ENCODE measurements around the gene RNF112.

Gene RNF112

DNA sequence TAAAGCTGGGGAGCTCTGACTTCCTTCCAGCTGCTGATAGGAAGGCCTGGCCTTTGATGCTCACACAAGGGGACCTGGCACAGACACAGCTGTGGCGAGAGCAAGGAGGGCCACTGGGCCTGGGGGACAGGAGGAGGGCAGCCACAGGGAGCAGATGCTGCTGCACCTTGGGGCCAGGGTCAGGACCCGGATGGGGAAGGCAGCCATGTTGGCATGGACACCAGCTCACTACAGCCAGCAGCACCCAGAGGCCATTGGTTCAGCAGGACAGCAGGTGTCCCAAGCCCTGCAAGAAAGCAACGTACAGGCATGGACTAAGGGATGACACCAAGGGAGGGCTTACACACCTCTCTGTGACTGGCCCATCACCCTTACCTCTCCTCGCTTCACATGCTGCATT is 8.0 kb upstream of the RNF112 start (continued):
- TF ChIP-seq, protein P1, sequence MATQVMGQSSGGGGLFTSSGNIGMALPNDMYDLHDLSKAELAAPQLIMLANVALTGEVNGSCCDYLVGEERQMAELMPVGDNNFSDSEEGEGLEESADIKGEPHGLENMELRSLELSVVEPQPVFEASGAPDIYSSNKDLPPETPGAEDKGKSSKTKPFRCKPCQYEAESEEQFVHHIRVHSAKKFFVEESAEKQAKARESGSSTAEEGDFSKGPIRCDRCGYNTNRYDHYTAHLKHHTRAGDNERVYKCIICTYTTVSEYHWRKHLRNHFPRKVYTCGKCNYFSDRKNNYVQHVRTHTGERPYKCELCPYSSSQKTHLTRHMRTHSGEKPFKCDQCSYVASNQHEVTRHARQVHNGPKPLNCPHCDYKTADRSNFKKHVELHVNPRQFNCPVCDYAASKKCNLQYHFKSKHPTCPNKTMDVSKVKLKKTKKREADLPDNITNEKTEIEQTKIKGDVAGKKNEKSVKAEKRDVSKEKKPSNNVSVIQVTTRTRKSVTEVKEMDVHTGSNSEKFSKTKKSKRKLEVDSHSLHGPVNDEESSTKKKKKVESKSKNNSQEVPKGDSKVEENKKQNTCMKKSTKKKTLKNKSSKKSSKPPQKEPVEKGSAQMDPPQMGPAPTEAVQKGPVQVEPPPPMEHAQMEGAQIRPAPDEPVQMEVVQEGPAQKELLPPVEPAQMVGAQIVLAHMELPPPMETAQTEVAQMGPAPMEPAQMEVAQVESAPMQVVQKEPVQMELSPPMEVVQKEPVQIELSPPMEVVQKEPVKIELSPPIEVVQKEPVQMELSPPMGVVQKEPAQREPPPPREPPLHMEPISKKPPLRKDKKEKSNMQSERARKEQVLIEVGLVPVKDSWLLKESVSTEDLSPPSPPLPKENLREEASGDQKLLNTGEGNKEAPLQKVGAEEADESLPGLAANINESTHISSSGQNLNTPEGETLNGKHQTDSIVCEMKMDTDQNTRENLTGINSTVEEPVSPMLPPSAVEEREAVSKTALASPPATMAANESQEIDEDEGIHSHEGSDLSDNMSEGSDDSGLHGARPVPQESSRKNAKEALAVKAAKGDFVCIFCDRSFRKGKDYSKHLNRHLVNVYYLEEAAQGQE (tag by site-specific recombination; IDR thresholded peaks at IDR 0.05), result no peak
- TF ChIP-seq, protein P2, sequence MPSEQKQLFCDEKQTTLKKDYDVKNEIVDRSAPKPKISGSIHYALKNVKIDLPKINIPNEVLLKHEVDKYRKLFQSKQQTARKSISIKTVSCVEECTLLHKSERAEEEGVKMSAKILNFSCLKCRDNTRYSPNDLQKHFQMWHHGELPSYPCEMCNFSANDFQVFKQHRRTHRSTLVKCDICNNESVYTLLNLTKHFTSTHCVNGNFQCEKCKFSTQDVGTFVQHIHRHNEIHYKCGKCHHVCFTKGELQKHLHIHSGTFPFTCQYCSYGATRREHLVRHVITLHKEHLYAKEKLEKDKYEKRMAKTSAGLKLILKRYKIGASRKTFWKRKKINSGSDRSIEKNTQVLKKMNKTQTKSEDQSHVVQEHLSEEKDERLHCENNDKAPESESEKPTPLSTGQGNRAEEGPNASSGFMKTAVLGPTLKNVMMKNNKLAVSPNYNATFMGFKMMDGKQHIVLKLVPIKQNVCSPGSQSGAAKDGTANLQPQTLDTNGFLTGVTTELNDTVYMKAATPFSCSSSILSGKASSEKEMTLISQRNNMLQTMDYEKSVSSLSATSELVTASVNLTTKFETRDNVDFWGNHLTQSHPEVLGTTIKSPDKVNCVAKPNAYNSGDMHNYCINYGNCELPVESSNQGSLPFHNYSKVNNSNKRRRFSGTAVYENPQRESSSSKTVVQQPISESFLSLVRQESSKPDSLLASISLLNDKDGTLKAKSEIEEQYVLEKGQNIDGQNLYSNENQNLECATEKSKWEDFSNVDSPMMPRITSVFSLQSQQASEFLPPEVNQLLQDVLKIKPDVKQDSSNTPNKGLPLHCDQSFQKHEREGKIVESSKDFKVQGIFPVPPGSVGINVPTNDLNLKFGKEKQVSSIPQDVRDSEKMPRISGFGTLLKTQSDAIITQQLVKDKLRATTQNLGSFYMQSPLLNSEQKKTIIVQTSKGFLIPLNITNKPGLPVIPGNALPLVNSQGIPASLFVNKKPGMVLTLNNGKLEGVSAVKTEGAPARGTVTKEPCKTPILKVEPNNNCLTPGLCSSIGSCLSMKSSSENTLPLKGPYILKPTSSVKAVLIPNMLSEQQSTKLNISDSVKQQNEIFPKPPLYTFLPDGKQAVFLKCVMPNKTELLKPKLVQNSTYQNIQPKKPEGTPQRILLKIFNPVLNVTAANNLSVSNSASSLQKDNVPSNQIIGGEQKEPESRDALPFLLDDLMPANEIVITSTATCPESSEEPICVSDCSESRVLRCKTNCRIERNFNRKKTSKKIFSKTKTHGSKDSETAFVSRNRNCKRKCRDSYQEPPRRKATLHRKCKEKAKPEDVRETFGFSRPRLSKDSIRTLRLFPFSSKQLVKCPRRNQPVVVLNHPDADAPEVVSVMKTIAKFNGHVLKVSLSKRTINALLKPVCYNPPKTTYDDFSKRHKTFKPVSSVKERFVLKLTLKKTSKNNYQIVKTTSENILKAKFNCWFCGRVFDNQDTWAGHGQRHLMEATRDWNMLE (tag by site-specific recombination; conservative IDR thresholded peaks at IDR 0.05; ENCODE audit: low read depth), result no peak
- TF ChIP-seq ZNF600 (tag by site-specific recombination; IDR thresholded peaks at IDR 0.05) (no peak), ZNF701 (tag by site-specific recombination; IDR thresholded peaks at IDR 0.05) (no peak)

DNA sequence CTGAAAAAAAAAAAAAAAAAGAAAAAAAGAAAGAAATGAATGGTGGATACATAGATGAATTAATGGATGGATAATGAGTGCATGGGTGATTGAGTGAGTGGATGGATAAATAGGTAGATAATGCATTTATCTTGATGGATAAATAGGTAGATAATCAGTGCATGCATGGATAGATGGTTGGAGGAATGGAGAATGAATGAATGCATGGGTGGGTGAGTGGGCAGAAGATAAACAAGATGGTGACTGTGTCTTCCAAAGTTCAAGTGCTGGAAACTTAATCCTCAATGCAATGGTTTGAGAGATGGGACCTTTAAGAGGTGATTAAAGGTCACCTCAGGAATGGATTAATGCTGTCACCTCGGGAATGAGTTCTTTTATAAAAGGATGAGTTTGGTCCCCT is 6.8 kb upstream of the RNF112 start:
- POLR2A ChIA-PET, result interaction anchor here (0.9 kb wide), 1 partner anchor 18 kb away, joined by 4 read pairs; no protein-coding TSS in a partner anchor
- CTCF ChIA-PET, result no interaction called here

DNA sequence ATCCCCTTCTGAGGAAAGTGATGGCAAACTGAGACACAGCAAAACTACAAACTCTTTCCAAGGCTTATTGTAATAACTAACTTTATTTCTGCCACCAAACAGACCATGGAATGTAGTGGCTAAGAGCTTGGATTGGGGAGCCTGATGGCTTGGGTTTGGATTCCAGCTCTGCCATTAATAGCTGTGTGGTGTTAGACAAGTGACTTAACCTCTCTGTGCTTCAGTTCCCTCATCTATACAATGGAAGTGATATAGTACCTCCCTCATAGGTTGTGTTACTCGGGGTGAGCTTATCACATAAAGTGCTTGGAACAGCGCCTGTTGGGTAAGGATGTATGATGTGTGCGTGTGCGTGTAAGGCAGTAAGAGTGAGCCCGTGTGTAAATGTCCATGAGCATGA is 5.9 kb upstream of the RNF112 start:
- ChIA-PET POLR2A (interaction anchor here (0.9 kb wide), 1 partner anchor 19 kb away, joined by 4 read pairs; no protein-coding TSS in a partner anchor), CTCF (interaction anchor here (0.7 kb wide), 1 partner anchor 142 kb away, joined by 4 read pairs; no protein-coding TSS in a partner anchor)
- TF ChIP-seq ZNF558 (tag by site-specific recombination; IDR thresholded peaks at IDR 0.05) (no peak), ZNF768 (tag by site-specific recombination; IDR thresholded peaks at IDR 0.05) (peak; percentile 84; the same call in 1 of the 2 replicates)
- Histone ChIP-seq H3K27ac (ENCODE audit: extremely low read depth, low read depth, low read length) (no peak overlapping the region), H3K36me3 (ENCODE audit: control insufficient read depth in 2 of 2, insufficient read depth in 1 of 2, low read length in 2 of 2) (no peaks in the 10 kb centered on the region), H3K4me3 (ENCODE audit: low read depth, low read length) (no peak overlapping the region), H3K9me3 (ENCODE audit: control insufficient read depth, insufficient read depth, low read depth, low read length) (no peaks in the 10 kb centered on the region), H3K4me1 (ENCODE audit: control insufficient read depth, insufficient read depth, low read length) (no peaks in the 10 kb centered on the region)

More for the DNA sequence above, 6.8 kb upstream of the RNF112 start:
- TF ChIP-seq ZFHX2 (tag by site-specific recombination; conservative IDR thresholded peaks at IDR 0.05) (peak; percentile 90), ZNF777 (tag by site-specific recombination; IDR thresholded peaks at IDR 0.05; ENCODE audit: borderline replicate concordance) (no peak), EGR2 (tag by site-specific recombination; IDR thresholded peaks at IDR 0.05; ENCODE audit: low read depth) (peak; percentile 95)
- H3K27ac ChIP-seq (ENCODE audit: extremely low read depth, low read depth, low read length), result no peak overlapping the region
- no peaks in the 10 kb centered on the region for H3K4me1 ChIP-seq (ENCODE audit: control insufficient read depth, insufficient read depth, low read length)
- H3K4me3 ChIP-seq (ENCODE audit: low read depth, low read length), result no peak overlapping the region
- H3K9me3 ChIP-seq (ENCODE audit: control insufficient read depth, insufficient read depth, low read depth, low read length), result no peaks in the 10 kb centered on the region
- no peaks in the 10 kb centered on the region for H3K36me3 ChIP-seq (ENCODE audit: control insufficient read depth in 2 of 2, insufficient read depth in 1 of 2, low read length in 2 of 2)

DNA sequence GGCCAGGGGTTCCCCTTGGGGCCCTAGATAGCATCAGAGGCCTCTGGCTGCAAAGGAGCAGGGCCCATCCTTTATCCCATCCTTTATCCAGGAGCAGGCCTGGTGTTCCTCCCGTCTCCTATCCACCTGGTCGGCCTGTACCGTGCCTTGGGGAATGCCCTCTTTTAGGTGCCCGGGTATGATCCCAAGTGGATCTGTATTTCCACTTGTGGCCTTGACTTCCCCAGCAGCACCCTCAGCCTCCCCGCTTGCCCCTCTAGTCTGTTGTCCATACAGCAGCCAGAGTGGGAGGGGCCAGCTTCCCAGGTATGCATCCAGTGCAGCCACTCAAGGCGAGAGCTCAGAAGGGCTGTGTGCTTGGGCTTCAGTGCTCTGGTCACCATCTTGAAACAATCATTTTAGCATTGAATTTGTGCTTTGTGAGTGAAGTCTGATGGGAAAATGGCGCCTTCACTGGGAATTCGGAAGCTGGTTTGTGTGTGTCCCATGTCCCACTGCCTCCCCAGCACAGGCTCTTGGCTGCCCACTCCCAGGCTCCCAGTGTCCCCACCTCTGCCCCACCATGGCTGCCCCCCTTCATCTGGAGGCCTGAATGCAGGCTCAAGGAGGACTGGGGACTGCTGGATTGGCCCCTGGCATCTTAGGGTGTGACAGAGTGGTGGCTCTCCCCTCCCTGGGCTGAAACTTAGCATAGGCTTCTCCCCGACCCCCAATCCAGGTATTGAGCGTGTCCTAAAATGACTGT is 3.3 kb upstream of the RNF112 start:
- TF ChIP-seq ZNF341 (tag by site-specific recombination; IDR thresholded peaks at IDR 0.05; ENCODE audit: low read depth) (no peak), ZBTB7A (tag by site-specific recombination; IDR thresholded peaks at IDR 0.05; ENCODE audit: low read depth) (no peak), ZNF639 (tag by site-specific recombination; IDR thresholded peaks at IDR 0.05) (no peak), EGR2 (tag by site-specific recombination; IDR thresholded peaks at IDR 0.05; ENCODE audit: low read depth) (no peak)
- H3K36me3 ChIP-seq (ENCODE audit: control insufficient read depth in 2 of 2, insufficient read depth in 1 of 2, low read length in 2 of 2), result no peaks in the 10 kb centered on the region
- POLR2A ChIA-PET, result no interaction called here
- no peaks in the 10 kb centered on the region for H3K9me3 ChIP-seq (ENCODE audit: control insufficient read depth, insufficient read depth, low read depth, low read length)
- CTCF ChIA-PET, result interaction anchor here (0.9 kb wide), 1 partner anchor 39 kb away, joined by 4 read pairs; no protein-coding TSS in a partner anchor
- no peaks in the 10 kb centered on the region for H3K4me1 ChIP-seq (ENCODE audit: control insufficient read depth, insufficient read depth, low read length)
- H3K4me3 ChIP-seq (ENCODE audit: low read depth, low read length), result no peak overlapping the region
- H3K27ac ChIP-seq (ENCODE audit: extremely low read depth, low read depth, low read length), result no peak overlapping the region

All from HEK293 (cell line).